ENCODE measurements around the gene FOXO1.

DNA sequence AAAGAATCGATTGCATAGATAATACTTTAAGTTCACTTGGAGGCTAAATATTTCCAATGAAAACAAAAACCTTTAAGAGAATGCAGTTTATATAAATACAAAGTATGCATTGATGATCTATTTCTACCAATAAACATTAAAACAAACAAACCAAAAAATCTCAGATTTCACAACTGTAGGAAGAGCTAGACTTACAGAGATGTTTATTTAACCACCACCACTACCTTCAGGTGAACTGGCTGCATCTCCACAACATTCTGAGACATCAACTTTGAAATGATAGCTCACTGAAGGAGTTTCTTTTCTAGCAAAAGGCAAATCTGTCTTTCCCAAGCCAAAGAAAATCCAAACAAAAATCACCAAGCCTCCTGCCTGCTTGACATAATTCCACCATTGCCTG is 44.2 kb downstream of the FOXO1 start:
- TF ChIP-seq, protein P1, sequence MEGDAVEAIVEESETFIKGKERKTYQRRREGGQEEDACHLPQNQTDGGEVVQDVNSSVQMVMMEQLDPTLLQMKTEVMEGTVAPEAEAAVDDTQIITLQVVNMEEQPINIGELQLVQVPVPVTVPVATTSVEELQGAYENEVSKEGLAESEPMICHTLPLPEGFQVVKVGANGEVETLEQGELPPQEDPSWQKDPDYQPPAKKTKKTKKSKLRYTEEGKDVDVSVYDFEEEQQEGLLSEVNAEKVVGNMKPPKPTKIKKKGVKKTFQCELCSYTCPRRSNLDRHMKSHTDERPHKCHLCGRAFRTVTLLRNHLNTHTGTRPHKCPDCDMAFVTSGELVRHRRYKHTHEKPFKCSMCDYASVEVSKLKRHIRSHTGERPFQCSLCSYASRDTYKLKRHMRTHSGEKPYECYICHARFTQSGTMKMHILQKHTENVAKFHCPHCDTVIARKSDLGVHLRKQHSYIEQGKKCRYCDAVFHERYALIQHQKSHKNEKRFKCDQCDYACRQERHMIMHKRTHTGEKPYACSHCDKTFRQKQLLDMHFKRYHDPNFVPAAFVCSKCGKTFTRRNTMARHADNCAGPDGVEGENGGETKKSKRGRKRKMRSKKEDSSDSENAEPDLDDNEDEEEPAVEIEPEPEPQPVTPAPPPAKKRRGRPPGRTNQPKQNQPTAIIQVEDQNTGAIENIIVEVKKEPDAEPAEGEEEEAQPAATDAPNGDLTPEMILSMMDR (IDR thresholded peaks at IDR 0.05), result no peak
- no peak for TF ChIP-seq POLR2A (IDR thresholded peaks at IDR 0.05)
- TF ChIP-seq POLR2AphosphoS5 (IDR thresholded peaks at IDR 0.05), result no peak
- no peak for TF ChIP-seq EP300 (IDR thresholded peaks at IDR 0.05)

Data from sigmoid colon (tissue), 4 donors.